Measurements from ENCODE around the gene HAO1. TPM values are rescaled to one million over a fixed set of nuclear protein-coding genes. Genes with fewer than 3 reads are reported as not detected.

HAO1 gene
- polyA plus RNA-seq, 1 donor (not counting 4 experiments of a cell fraction or from before 2014, with no cell fraction given), result not detected

DNA sequence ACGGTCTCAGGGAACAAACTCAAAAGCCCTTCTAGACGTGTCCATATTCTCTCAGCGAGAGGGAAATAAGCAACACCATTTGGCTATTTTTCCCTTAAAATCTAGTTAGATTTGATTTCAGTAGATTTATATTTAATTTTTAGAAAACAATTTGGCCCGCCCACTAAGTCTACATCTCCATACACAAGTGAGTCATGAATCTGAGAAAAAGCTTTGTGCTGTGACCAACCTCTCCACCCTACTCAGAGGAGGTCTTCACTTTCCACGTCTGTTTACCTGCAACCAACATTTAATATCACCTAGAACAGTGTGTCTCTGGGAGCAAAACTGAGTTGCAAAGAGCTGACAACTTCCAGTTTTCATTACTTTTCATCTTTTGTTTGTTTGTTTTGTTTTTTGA is 48.6 kb downstream of the HAO1 start:
- dilution Hi-C loops (cut with MboI; ENCODE audit: extremely low pct_ligation_motif_present, low sequenced_read_pairs), result no loop called here
- H3K4me1 ChIP-seq (ENCODE audit: control insufficient read depth, extremely low read depth, insufficient read depth, low read length), result peaks cover 8% of the 10 kb centered on the region
- no peaks in the 10 kb centered on the region for H3K79me2 ChIP-seq (ENCODE audit: control insufficient read depth, insufficient read depth, low read length)
- no peaks in the 10 kb centered on the region for H3K27me3 ChIP-seq (ENCODE audit: control insufficient read depth, extremely low read depth, insufficient read depth, low read length)
- H3K4me2 ChIP-seq (ENCODE audit: control insufficient read depth, extremely low read depth, insufficient read depth, low read depth, low read length), result no peak overlapping the region
- no peaks in the 10 kb centered on the region for H3K9me3 ChIP-seq (ENCODE audit: control insufficient read depth, low read depth, low read length)
- no peaks in the 10 kb centered on the region for H3K36me3 ChIP-seq (ENCODE audit: control insufficient read depth in 2 of 2, extremely low read depth in 1 of 2, insufficient read depth in 2 of 2, low read length in 2 of 2)
- H4K20me1 ChIP-seq (ENCODE audit: control insufficient read depth, extremely low read depth, insufficient read depth, low read length), result no peaks in the 10 kb centered on the region
- H3K4me3 ChIP-seq (ENCODE audit: control insufficient read depth in 2 of 3, extremely low read depth in 1 of 3, insufficient read depth in 2 of 3, low read depth in 1 of 3, low read length in 3 of 3), result no peak overlapping the region
- no peak overlapping the region for H3K27ac ChIP-seq (ENCODE audit: control insufficient read depth, insufficient read depth, low read length)
- no peak overlapping the region for H3K9ac ChIP-seq (ENCODE audit: control insufficient read depth, extremely low read depth, insufficient read depth, low read length)
- H3K9me1 ChIP-seq (ENCODE audit: control insufficient read depth, extremely low read depth, insufficient read depth, low read length), result no peaks in the 10 kb centered on the region
- H2AFZ ChIP-seq (ENCODE audit: control insufficient read depth, low read length), result no peak overlapping the region
- no peak for FAIRE-seq
- no peak for TF ChIP-seq EZH2 (IDR thresholded peaks at IDR 0.05; ENCODE audit: low read length)
- TF ChIP-seq, protein P1, sequence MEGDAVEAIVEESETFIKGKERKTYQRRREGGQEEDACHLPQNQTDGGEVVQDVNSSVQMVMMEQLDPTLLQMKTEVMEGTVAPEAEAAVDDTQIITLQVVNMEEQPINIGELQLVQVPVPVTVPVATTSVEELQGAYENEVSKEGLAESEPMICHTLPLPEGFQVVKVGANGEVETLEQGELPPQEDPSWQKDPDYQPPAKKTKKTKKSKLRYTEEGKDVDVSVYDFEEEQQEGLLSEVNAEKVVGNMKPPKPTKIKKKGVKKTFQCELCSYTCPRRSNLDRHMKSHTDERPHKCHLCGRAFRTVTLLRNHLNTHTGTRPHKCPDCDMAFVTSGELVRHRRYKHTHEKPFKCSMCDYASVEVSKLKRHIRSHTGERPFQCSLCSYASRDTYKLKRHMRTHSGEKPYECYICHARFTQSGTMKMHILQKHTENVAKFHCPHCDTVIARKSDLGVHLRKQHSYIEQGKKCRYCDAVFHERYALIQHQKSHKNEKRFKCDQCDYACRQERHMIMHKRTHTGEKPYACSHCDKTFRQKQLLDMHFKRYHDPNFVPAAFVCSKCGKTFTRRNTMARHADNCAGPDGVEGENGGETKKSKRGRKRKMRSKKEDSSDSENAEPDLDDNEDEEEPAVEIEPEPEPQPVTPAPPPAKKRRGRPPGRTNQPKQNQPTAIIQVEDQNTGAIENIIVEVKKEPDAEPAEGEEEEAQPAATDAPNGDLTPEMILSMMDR (optimal IDR thresholded peaks at IDR 0.05 in 1 of 3, IDR thresholded peaks at IDR 0.05 in 1 of 3, conservative IDR thresholded peaks at IDR 0.05 in 1 of 3; ENCODE audit: extremely low read depth in 1 of 3, insufficient read depth in 2 of 3, low read length in 3 of 3), result no peak
- no peak for DNase-seq (ENCODE audit: low read depth, low spot score)

DNA sequence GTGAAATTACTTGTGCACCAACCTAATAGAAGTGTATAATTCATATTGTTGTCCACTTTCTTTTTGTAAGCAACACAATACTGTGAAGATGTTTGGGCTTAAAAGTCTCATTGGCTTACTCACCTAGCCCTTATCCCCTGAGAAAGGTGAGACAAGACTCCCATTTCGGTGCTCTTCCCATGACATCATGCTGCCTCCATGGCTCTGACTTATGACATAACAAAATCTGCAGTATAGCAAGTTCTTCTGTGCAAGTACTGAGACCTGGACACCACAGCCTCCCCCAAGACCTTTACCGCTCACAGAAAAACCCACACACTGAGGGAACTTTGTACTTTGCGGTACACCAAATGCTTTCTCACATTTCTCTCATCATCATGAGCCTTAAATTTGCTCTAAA is 50.5 kb downstream of the HAO1 start:
- TF ChIP-seq, protein P1 (optimal IDR thresholded peaks at IDR 0.05 in 1 of 3, IDR thresholded peaks at IDR 0.05 in 1 of 3, conservative IDR thresholded peaks at IDR 0.05 in 1 of 3; ENCODE audit: extremely low read depth in 1 of 3, insufficient read depth in 2 of 3, low read length in 3 of 3), result no peak
- no peak for TF ChIP-seq EZH2 (IDR thresholded peaks at IDR 0.05; ENCODE audit: low read length)
- dilution Hi-C loops (cut with MboI; ENCODE audit: extremely low pct_ligation_motif_present, low sequenced_read_pairs), result no loop called here

More for the DNA sequence above, 50.5 kb downstream of the HAO1 start:
- FAIRE-seq (no peak), DNase-seq (ENCODE audit: low read depth, low spot score) (no peak)
- Histone ChIP-seq H3K4me1 (ENCODE audit: control insufficient read depth, extremely low read depth, insufficient read depth, low read length) (peaks cover 8% of the 10 kb centered on the region), H3K4me2 (ENCODE audit: control insufficient read depth, extremely low read depth, insufficient read depth, low read depth, low read length) (no peak overlapping the region), H3K9ac (ENCODE audit: control insufficient read depth, extremely low read depth, insufficient read depth, low read length) (no peak overlapping the region), H3K36me3 (ENCODE audit: control insufficient read depth in 2 of 2, extremely low read depth in 1 of 2, insufficient read depth in 2 of 2, low read length in 2 of 2) (no peaks in the 10 kb centered on the region), H3K27me3 (ENCODE audit: control insufficient read depth, extremely low read depth, insufficient read depth, low read length) (no peaks in the 10 kb centered on the region), H4K20me1 (ENCODE audit: control insufficient read depth, extremely low read depth, insufficient read depth, low read length) (no peaks in the 10 kb centered on the region), H3K9me1 (ENCODE audit: control insufficient read depth, extremely low read depth, insufficient read depth, low read length) (no peaks in the 10 kb centered on the region), H3K9me3 (ENCODE audit: control insufficient read depth, low read depth, low read length) (no peaks in the 10 kb centered on the region), H3K4me3 (ENCODE audit: control insufficient read depth in 2 of 3, extremely low read depth in 1 of 3, insufficient read depth in 2 of 3, low read depth in 1 of 3, low read length in 3 of 3) (no peak overlapping the region), H2AFZ (ENCODE audit: control insufficient read depth, low read length) (no peak overlapping the region), H3K79me2 (ENCODE audit: control insufficient read depth, insufficient read depth, low read length) (no peaks in the 10 kb centered on the region), H3K27ac (ENCODE audit: control insufficient read depth, insufficient read depth, low read length) (no peak overlapping the region)
